Adrenal gland (tissue), 12 donors: ENCODE measurements around the gene OR2S2. TPM values are rescaled to one million over a fixed set of nuclear protein-coding genes. Genes with fewer than 3 reads are reported as not detected.

Source experiments
- DNase-seq, 7 donors: peaks; one replicate each; pipeline ENCODE4 v3.0.0-alpha.2; 2019 to 2020
- H3K27ac ChIP-seq, 5 donors: fragments of 200-600 bp; sonication (generic) in 4 of 5; 1 replicate in 3 of 5; 2 replicates in 2 of 5; pipeline versions ENCODE4 v1.5.1 to v1.8.0; 2016 to 2020; ENCODE audit warnings: mild to moderate bottlenecking in 1 of 5
- H3K27me3 ChIP-seq: fragments of 200-600 bp; 2 replicates; pipeline ENCODE4 v1.8.0; 2021
- H3K36me3 ChIP-seq, 2 donors: fragments of 200-600 bp; replicated peaks in 1 of 2; 1 replicate in 1 of 2; 2 replicates in 1 of 2; pipeline versions ENCODE4 v1.5.1 to v1.8.0; 2018 to 2022
- H3K4me1 ChIP-seq, 2 donors: fragments of 200-600 bp; replicated peaks in 1 of 2; 1 replicate in 1 of 2; 2 replicates in 1 of 2; pipeline versions ENCODE4 v1.5.1 to v1.8.0; 2018 to 2021
- H3K4me3 ChIP-seq, 4 donors: fragments of 200-600 bp; sonication (generic) in 3 of 4; one replicate each; pipeline ENCODE4 v1.5.1; 2016 to 2018
- H3K9me3 ChIP-seq, 3 donors: fragments of 200-600 bp; sonication (generic) in 1 of 3; replicated peaks in 1 of 3; 1 replicate in 2 of 3; 2 replicates in 1 of 3; pipeline versions ENCODE4 v1.5.1 to v1.8.0; 2016 to 2021
- CTCF ChIP-seq, 6 experiments: fragments of 450-650 bp in 4 of 6; fragments of 200-600 bp in 2 of 6; sonication (generic) in 1 of 6; IDR thresholded peaks; 1 replicate in 5 of 6; 2 replicates in 1 of 6; pipeline versions ENCODE4 v1.5.1 to v1.8.0; 2016 to 2021; ENCODE audit warnings: antibody characterized with exemption in 6 of 6, mild to moderate bottlenecking in 2 of 6, moderate library complexity in 1 of 6
- POLR2A ChIP-seq, 2 donors: fragments of 450-650 bp; IDR thresholded peaks; one replicate each; pipeline ENCODE4 v1.6.1; 2017; ENCODE audit warnings: antibody characterized with exemption in 2 of 2, mild to moderate bottlenecking in 2 of 2, moderate library complexity in 1 of 2
- WGBS, 4 donors: extraction: QIAGEN DNeasy Blood & Tissue Kit in 2 of 4; methylation state at CpG; one replicate each; pipeline versions ENCODE4 v1.1.5 to v1.1.7; 2013 to 2017; 5-methylcytosine and 5-hydroxymethylcytosine counted together
- intact Hi-C, 2 donors: fragments of 100-400 bp; cut with DNase I; formaldehyde crosslinking; loops; one replicate each; pipeline versions ENCODE4 v1.14.1 to v1.15.0; 2022 to 2023
- polyA plus RNA-seq, 3 donors: library from polyadenylated mRNA; stranded (reverse); fragments of 200-250 nt in 2 of 3; fragments of 350-450 nt in 1 of 3; fragmentation: Illumina TruSeq in 1 of 3; extraction: RNeasy Lipid Tissue Mini Kit (QIAGEN cat#74804) in 1 of 3; gene quantifications; one replicate each; pipeline ENCODE4 v1.2.3, GENCODE V29; 2013 to 2014
- total RNA-seq, 9 donors: library from RNA; depleted of rRNA in 4 of 9; stranded (reverse); fragments of >200 nt in 4 of 9; fragments of 120-200 nt in 1 of 9; fragmentation: NEBNext Ultra II Directional in 1 of 9; extraction: Animal tissue kit (Norgen Biotek cat#: 25700) in 1 of 9; gene quantifications; one replicate each; pipeline versions ENCODE4 v1.1.0 to v1.2.4, GENCODE V29; 2013 to 2023
- donor health status: healthy with polysubstance abuse.
- donor health status: Bipolar disorder and iron deficiency.
- donor health status: DM: yes; HTN: yes; CAD: no.
- donor health status: DM: no; HTN: no; CAD: no.
- donor health status: DM: no; HTN: no; CAD: no.
- donor health status: DM: yes; HTN: yes; CAD: no.

The OR2S2 gene
- total and polyA plus RNA-seq, 12 donors, result not detected

DNA sequence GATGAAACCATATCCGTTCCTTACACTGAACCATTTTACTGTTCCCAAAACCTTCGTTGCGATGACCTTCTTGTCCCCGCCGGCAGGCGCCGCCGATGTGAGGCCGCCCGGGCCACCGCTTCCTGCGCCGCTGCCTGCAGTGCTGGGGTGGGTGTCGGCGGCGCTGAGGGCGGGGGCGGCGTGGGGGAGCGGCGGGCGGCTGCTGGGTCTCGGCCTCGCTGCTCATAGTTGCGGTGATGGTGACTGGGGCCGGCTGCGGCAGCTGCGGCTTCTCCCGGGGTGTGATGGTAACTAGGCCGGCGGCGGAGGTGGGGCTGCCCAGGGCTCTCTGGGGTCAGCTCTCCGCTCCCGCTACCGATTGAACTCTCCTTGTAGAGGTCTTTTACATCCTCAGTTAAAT, 14.1 kb upstream of the OR2S2 start:
- Histone ChIP-seq H3K27me3 (peaks cover 5% of the 10 kb centered on the region), H3K9me3 (peaks cover 0 to 17% (median 6%) of the 10 kb centered on the region in 3 donors), H3K36me3 (no peaks in the 10 kb centered on the region), H3K4me1 (no peaks in the 10 kb centered on the region), H3K27ac (no peak overlapping the region), H3K4me3 (no peak overlapping the region)
- no peak for DNase-seq
- intact Hi-C loops, result no loop called here
- 12 to 24% (median 18%) methylated on average over 10 to 35 of the region's 35 CpGs for WGBS, 4 donors
- TF ChIP-seq CTCF (IDR thresholded peaks at IDR 0.05) (no peak), POLR2A (IDR thresholded peaks at IDR 0.05) (no peak)

DNA sequence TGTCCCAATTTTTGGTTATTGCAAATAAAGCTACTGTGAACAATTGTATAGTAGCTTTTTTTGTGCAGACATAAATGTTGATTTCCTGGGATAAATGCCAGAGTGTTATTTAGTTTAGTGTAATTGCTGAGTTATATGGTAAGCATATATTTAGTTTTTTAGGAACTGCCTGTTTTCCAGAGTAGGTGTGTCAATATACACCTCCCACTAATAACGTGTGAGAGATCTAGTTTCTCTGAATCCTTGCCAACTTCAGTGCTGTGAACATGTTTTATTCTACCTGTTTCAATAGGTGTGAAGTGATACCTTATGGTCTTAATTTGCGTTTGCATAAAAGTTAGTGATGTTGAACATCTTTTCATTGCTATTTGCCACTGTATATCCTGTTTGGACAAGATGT, 9.1 kb upstream of the OR2S2 start:
- no peak overlapping the region for H3K4me3 ChIP-seq
- no peaks in the 10 kb centered on the region for H3K9me3 ChIP-seq
- intact Hi-C loops, result no loop called here
- no peak overlapping the region for H3K27ac ChIP-seq
- 33 to 53% (median 49%) methylated on average over 2 of the region's 2 CpGs for WGBS, 4 donors
- H3K4me1 ChIP-seq, result no peaks in the 10 kb centered on the region
- no peaks in the 10 kb centered on the region for H3K36me3 ChIP-seq
- peaks cover 5% of the 10 kb centered on the region for H3K27me3 ChIP-seq
- DNase-seq, result no peak
- no peak for TF ChIP-seq CTCF (IDR thresholded peaks at IDR 0.05)
- no peak for TF ChIP-seq POLR2A (IDR thresholded peaks at IDR 0.05)

- whole genome bisulfite sequencing, 4 donors, result 63 to 80% (median 73%) methylated on average over 4 of the region's 4 CpGs
These were observed 8.5 kb upstream of the OR2S2 start for GRCh38 chr9:35966433-35966832.

GRCh38 chr9:35965011-35965410, 7.1 kb upstream of the OR2S2 start:
- Histone ChIP-seq H3K9me3 (no peaks in the 10 kb centered on the region), H3K27ac (no peak overlapping the region), H3K4me1 (no peaks in the 10 kb centered on the region), H3K36me3 (no peaks in the 10 kb centered on the region), H3K4me3 (no peak overlapping the region), H3K27me3 (peaks cover 8% of the 10 kb centered on the region)
- TF ChIP-seq CTCF (IDR thresholded peaks at IDR 0.05), result no peak
- TF ChIP-seq POLR2A (IDR thresholded peaks at IDR 0.05), result no peak
- intact Hi-C loops, result no loop called here
- WGBS, 4 donors, result 77 to 83% (median 79%) methylated on average over 6 of the region's 6 CpGs
- no peak for DNase-seq

More at GRCh38 chr9:35966433-35966832, 8.5 kb upstream of the OR2S2 start:
- intact Hi-C loops, result no loop called here
- DNase-seq, result no peak
- Histone ChIP-seq H3K4me1 (no peaks in the 10 kb centered on the region), H3K36me3 (no peaks in the 10 kb centered on the region), H3K27me3 (peaks cover 5% of the 10 kb centered on the region), H3K9me3 (no peaks in the 10 kb centered on the region), H3K27ac (no peak overlapping the region), H3K4me3 (no peak overlapping the region)
- TF ChIP-seq CTCF (IDR thresholded peaks at IDR 0.05), result no peak
- TF ChIP-seq POLR2A (IDR thresholded peaks at IDR 0.05), result no peak
